K562 (cell line): Measurements from ENCODE around the gene HEMGN. TPM values are rescaled to one million over a fixed set of nuclear protein-coding genes. Genes with fewer than 3 reads are reported as not detected.

Experiments
- AFF1 ChIP-seq, 2 experiments: fragments of 450-650 bp; IDR thresholded peaks; 2 replicates each; pipeline ENCODE4 v1.6.1; 2018; ENCODE audit warnings: mild to moderate bottlenecking in 2 of 2, low read depth in 1 of 2; ENCODE audit not compliant: partially characterized antibody in 2 of 2
- CAMTA2 ChIP-seq: fragments of 250-450 bp; sonication (Bioruptor Pico); conservative IDR thresholded peaks from 2 replicates; pipeline ENCODE4 v1.5.1; 2022
- CSDE1 ChIP-seq, 2 experiments: fragments of 450-650 bp; IDR thresholded peaks; 2 replicates each; pipeline ENCODE4 v1.6.1; 2016; ENCODE audit warnings: mild to moderate bottlenecking in 1 of 2
- E2F8 ChIP-seq: fragments of 450-650 bp; IDR thresholded peaks from 2 replicates; pipeline ENCODE4 v1.7.1; 2018; ENCODE audit warnings: mild to moderate bottlenecking, low read depth; ENCODE audit not compliant: partially characterized antibody
- FOXP1 ChIP-seq: sonication (generic); formaldehyde crosslinking; IDR thresholded peaks from 2 replicates; pipeline ENCODE4 v1.8.0; 2022; ENCODE audit warnings: mild to moderate bottlenecking, missing genetic modification reagents
- ILF3 ChIP-seq: fragments of 450-650 bp; IDR thresholded peaks from 2 replicates; pipeline ENCODE4 v1.6.1; 2018; ENCODE audit warnings: antibody characterized with exemption, mild to moderate bottlenecking, moderate library complexity, borderline replicate concordance
- JUN ChIP-seq, 2 experiments: sonication (generic) in 1 of 2; formaldehyde crosslinking in 1 of 2; IDR thresholded peaks; 2 replicates each; pipeline versions ENCODE4 v1.6.1 to v1.8.0; 2012 to 2022; ENCODE audit warnings: borderline replicate concordance in 2 of 2, mild to moderate bottlenecking in 2 of 2, improper control_type of control experiment in 1 of 2, low read depth in 1 of 2, low read length in 1 of 2, missing genetic modification reagents in 1 of 2
- MAZ ChIP-seq, 2 experiments: fragments of 450-650 bp in 1 of 2; sonication (generic) in 1 of 2; formaldehyde crosslinking; IDR thresholded peaks in 1 of 2; conservative IDR thresholded peaks in 1 of 2; 2 replicates each; pipeline versions ENCODE4 v1.4.0 to v1.5.0; 2020; ENCODE audit warnings: mild to moderate bottlenecking in 1 of 2, missing genetic modification reagents in 1 of 2
- MIER1 ChIP-seq: fragments of 450-650 bp; IDR thresholded peaks from 2 replicates; pipeline ENCODE4 v1.6.1; 2016; ENCODE audit warnings: antibody characterized with exemption, mild to moderate bottlenecking, low read depth
- NFE2 ChIP-seq: IDR thresholded peaks from 2 replicates; pipeline ENCODE4 v1.6.1; 2014; ENCODE audit warnings: antibody characterized with exemption, low read depth
- PHB ChIP-seq: fragments of 250-450 bp; sonication (Bioruptor Pico); IDR thresholded peaks from 2 replicates; pipeline ENCODE4 v1.5.0; 2021
- PHF21A ChIP-seq: fragments of 450-650 bp; IDR thresholded peaks from 2 replicates; pipeline ENCODE4 v1.6.1; 2017; ENCODE audit warnings: low read depth, borderline replicate concordance
- RUNX1 ChIP-seq: sonication (generic); IDR thresholded peaks from 2 replicates; pipeline ENCODE4 v1.6.1; 2016; ENCODE audit warnings: antibody characterized with exemption, low read depth
- SMARCB1 ChIP-seq: IDR thresholded peaks from 2 replicates; pipeline ENCODE4 v1.6.1; 2011; ENCODE audit warnings: improper control_type of control experiment, low read depth; ENCODE audit not compliant: insufficient read length
- SP1 ChIP-seq: sonication (generic); formaldehyde crosslinking; IDR thresholded peaks from 2 replicates; pipeline ENCODE4 v1.8.1; 2022; ENCODE audit warnings: mild to moderate bottlenecking, missing genetic modification reagents
- SRSF9 ChIP-seq: fragments of 200-400 bp; formaldehyde crosslinking; IDR thresholded peaks from 2 replicates; pipeline ENCODE4 v1.6.1; 2017; ENCODE audit warnings: low read depth, low read length, borderline replicate concordance
- ZNF511 ChIP-seq: sonication (generic); formaldehyde crosslinking; IDR thresholded peaks from 2 replicates; pipeline ENCODE4 v1.8.0; 2022; ENCODE audit warnings: mild to moderate bottlenecking, missing genetic modification reagents
- ZNF764 ChIP-seq: fragments of 250-450 bp; sonication (Bioruptor Pico); IDR thresholded peaks from 2 replicates; pipeline ENCODE4 v1.4.0; 2020; ENCODE audit warnings: low read depth, mild to moderate bottlenecking, moderate library complexity
- polyA plus RNA-seq, 8 experiments: library from polyadenylated mRNA; depleted of rRNA in 4 of 8; stranded (reverse) in 5 of 8; unstranded in 3 of 8; fragments of >200 nt; fragmentation: Nextera tagmentation in 2 of 8; fragmentation: Illumina TruSeq in 1 of 8; extraction: Ambion mirVana in 2 of 8; extraction: Trizol in 1 of 8; gene quantifications; 2 replicates each; pipeline versions ENCODE4 v1.2.1 to v1.2.3, GENCODE V29; 2011 to 2014; ENCODE audit warnings: inconsistent platforms in 1 of 8, missing spikeins in 1 of 8
- total RNA-seq, 7 experiments: library from RNA; depleted of rRNA in 6 of 7; stranded (reverse); fragments of >200 nt in 6 of 7; fragmentation: Illumina TruSeq in 2 of 7; extraction: Trizol in 2 of 7; gene quantifications; 2 replicates each; pipeline versions ENCODE4 v1.2.1 to v1.2.3, GENCODE V29; 2011 to 2021; ENCODE audit warnings: low replicate concordance in 1 of 7

HEMGN gene
- total and polyA plus RNA-seq, 9 of the 15 experiments (the other 6 are each of a cell fraction or from before 2014, with no cell fraction given) = 56.3 to 258 (median 137) TPM

GRCh38 chr9:97943308-97943855, 5.4 kb upstream of the HEMGN start (continued):
- TF ChIP-seq E2F8 (peak; percentile 44), ZNF764 (CRISPR knock-in tag) (no peak), JUN (IDR thresholded peaks at IDR 0.05; ENCODE audit: borderline replicate concordance, low read depth, low read length) (no peak), JUN (CRISPR knock-in tag; IDR thresholded peaks at IDR 0.05; ENCODE audit: borderline replicate concordance) (no peak), MAZ (CRISPR knock-in tag; conservative IDR thresholded peaks at IDR 0.05 in 1 of 2, IDR thresholded peaks at IDR 0.05 in 1 of 2) (peak; percentile 19 to 48; a peak in 2 of 4 replicates), SRSF9 (no peak), FOXP1 (CRISPR knock-in tag) (no peak), PHF21A (no peak), RUNX1 (no peak), CAMTA2 (CRISPR knock-in tag) (no peak), CSDE1 (IDR thresholded peaks at IDR 0.05) (peak in 1 of 2 experiments; percentile 35; a peak in 1 of 4 replicates), MIER1 (peak; percentile 99), ILF3 (0 out of 2 replicates have a peak, but pooled peaks have one; percentile 56), ZNF511 (no peak), NFE2 (peak; percentile 53), PHB (CRISPR knock-in tag) (no peak), AFF1 (IDR thresholded peaks at IDR 0.05; ENCODE audit: low read depth in 1 of 2, partially characterized antibody in 2 of 2) (peak; percentile 23 to 61), SP1 (CRISPR knock-in tag) (peak; percentile 62; the same call in 1 of the 2 replicates), SMARCB1 (peak; percentile 52)
